Neural cell (in vitro differentiated cells): ENCODE results near the gene EOMES. TPM values are rescaled to one million over a fixed set of nuclear protein-coding genes. Genes with fewer than 3 reads are reported as not detected.

ENCODE experiments used
- H2AFZ ChIP-seq: fragments of 200-600, 300-800 bp; sonication (generic), shearing (Covaris generic); 2 replicates; pipeline ENCODE4 v1.6.0; 2014; ENCODE audit warnings: low read depth, mild to moderate bottlenecking, antibody characterized with exemption, low read length, moderate library complexity
- H3F3A ChIP-seq: fragments of 200-600 bp; shearing (Covaris generic); 2 replicates; pipeline ENCODE4 v1.6.1; 2016; ENCODE audit warnings: mild to moderate bottlenecking, moderate library complexity, mixed read lengths, antibody characterized with exemption, low read length; ENCODE audit not compliant: insufficient read depth, poor library complexity, severe bottlenecking
- H3K27ac ChIP-seq: fragments of 200-600, 300-800 bp; sonication (generic), shearing (Covaris generic); 2 replicates; pipeline ENCODE4 v1.5.1; 2014; ENCODE audit warnings: mild to moderate bottlenecking, low read length, moderate library complexity
- H3K27me3 ChIP-seq: fragments of 300-800, 200-600 bp; sonication (generic), shearing (Covaris generic); 2 replicates; pipeline ENCODE4 v1.6.0; 2014; ENCODE audit warnings: mild to moderate bottlenecking, low read depth, low read length, moderate library complexity; ENCODE audit not compliant: insufficient read depth
- H3K36me3 ChIP-seq: fragments of 300-800, 200-600 bp; sonication (generic), shearing (Covaris generic); 2 replicates; pipeline ENCODE4 v1.5.1; 2014; ENCODE audit warnings: mild to moderate bottlenecking, antibody characterized with exemption, low read length, moderate library complexity; ENCODE audit not compliant: insufficient read depth
- H3K4me2 ChIP-seq: fragments of 300-800, 200-600 bp; sonication (generic), shearing (Covaris generic); 2 replicates; pipeline ENCODE4 v1.6.0; 2014; ENCODE audit warnings: mild to moderate bottlenecking, low read length
- H3K4me3 ChIP-seq: fragments of 300-800, 200-600 bp; sonication (generic), shearing (Covaris generic); 2 replicates; pipeline ENCODE4 v1.5.1; 2014; ENCODE audit warnings: mild to moderate bottlenecking, low read length, moderate library complexity
- H3K79me2 ChIP-seq: fragments of 200-600 bp; shearing (Covaris generic); replicated peaks from 2 replicates; pipeline ENCODE4 v1.6.0; 2014; ENCODE audit warnings: mild to moderate bottlenecking, low read length, moderate library complexity; ENCODE audit not compliant: insufficient read depth
- H3K9ac ChIP-seq: fragments of 300-800, 200-600 bp; sonication (generic), shearing (Covaris generic); 2 replicates; pipeline ENCODE4 v1.6.1; 2016; ENCODE audit warnings: mild to moderate bottlenecking, low read length, mixed read lengths
- H3K9me2 ChIP-seq: fragments of 200-600 bp; shearing (Covaris generic); 2 replicates; pipeline ENCODE4 v1.6.1; 2016; ENCODE audit warnings: mild to moderate bottlenecking, low read length, mixed read lengths; ENCODE audit not compliant: insufficient read depth
- H3K9me3 ChIP-seq: fragments of 200-600, 300-800 bp; sonication (generic), shearing (Covaris generic); 2 replicates; pipeline ENCODE4 v1.6.1; 2016; ENCODE audit warnings: mild to moderate bottlenecking, mixed run types, low read length, moderate library complexity, mixed read lengths
- H4K20me1 ChIP-seq: fragments of 200-600 bp; shearing (Covaris generic); 2 replicates; pipeline ENCODE4 v1.6.1; 2016; ENCODE audit warnings: mild to moderate bottlenecking, mixed run types; ENCODE audit not compliant: insufficient read depth
- EP300 ChIP-seq: fragments of 450-650 bp; conservative IDR thresholded peaks from 2 replicates; pipeline ENCODE4 v1.6.1; 2014; ENCODE audit warnings: antibody characterized with exemption, mild to moderate bottlenecking, moderate library complexity; ENCODE audit not compliant: poor library complexity, severe bottlenecking
- EZH2 ChIP-seq: fragments of 200-600, 300-800 bp; shearing (Covaris generic), sonication (generic); IDR thresholded peaks from 2 replicates; pipeline ENCODE4 v1.6.1; 2014; ENCODE audit warnings: antibody characterized with exemption, low read length, borderline replicate concordance, mild to moderate bottlenecking; ENCODE audit not compliant: insufficient read depth, poor library complexity, severe bottlenecking
- MXI1 ChIP-seq: fragments of 450-650 bp; conservative IDR thresholded peaks from 2 replicates; pipeline ENCODE4 v1.6.1; 2014; ENCODE audit warnings: antibody characterized with exemption, mild to moderate bottlenecking; ENCODE audit not compliant: poor library complexity, severe bottlenecking
- POLR2AphosphoS5 ChIP-seq: IDR thresholded peaks from 2 replicates; pipeline ENCODE4 v1.6.1; 2012
- RAD21 ChIP-seq: fragments of 450-650 bp; conservative IDR thresholded peaks from 2 replicates; pipeline ENCODE4 v1.6.1; 2014; ENCODE audit warnings: antibody characterized with exemption, mild to moderate bottlenecking, moderate library complexity
- REST ChIP-seq: IDR thresholded peaks from 2 replicates; pipeline ENCODE4 v1.6.1; 2012; ENCODE audit warnings: borderline replicate concordance
- SMC3 ChIP-seq: fragments of 450-650 bp; conservative IDR thresholded peaks from 2 replicates; pipeline ENCODE4 v1.6.1; 2014; ENCODE audit warnings: antibody characterized with exemption, mild to moderate bottlenecking, moderate library complexity; ENCODE audit not compliant: poor library complexity
- TAF1 ChIP-seq: IDR thresholded peaks from 2 replicates; pipeline ENCODE4 v1.6.1; 2012; ENCODE audit warnings: low read depth
- polyA plus RNA-seq: library from polyadenylated mRNA; depleted of rRNA; stranded (reverse); fragments of >200 nt; gene quantifications from 2 replicates; pipeline ENCODE4 v1.2.3, GENCODE V29; 2014
- TF ChIP-seq, protein P1 (sequence below): fragments of 450-650 bp; IDR thresholded peaks from 2 replicates; pipeline ENCODE4 v1.5.1; 2014; ENCODE audit warnings: antibody characterized with exemption, mild to moderate bottlenecking, moderate library complexity; ENCODE audit not compliant: poor library complexity, severe bottlenecking

Gene EOMES
- polyA plus RNA-seq, 1 donor from 2014 or later = 0.24 TPM

DNA sequence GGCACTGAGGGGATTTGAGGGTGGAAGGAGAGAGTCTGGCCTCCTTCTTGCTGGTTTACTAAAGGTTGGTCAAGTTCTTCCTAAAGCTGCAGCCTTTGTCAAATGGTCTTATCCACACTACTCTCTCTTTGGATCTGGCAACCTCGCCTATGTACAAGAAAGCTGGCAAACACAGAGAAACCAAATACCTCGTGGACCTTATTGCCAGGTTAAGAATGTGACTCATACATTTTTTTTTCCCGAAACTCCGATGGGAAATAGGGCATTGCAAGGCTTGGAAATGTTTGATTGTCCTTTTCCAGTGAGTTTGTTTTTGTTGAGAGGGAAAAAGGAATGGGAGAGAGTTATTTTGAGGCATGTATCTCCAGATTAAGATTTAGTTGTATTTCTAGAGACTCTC lies 13.9 kb downstream of the EOMES start:
- Histone ChIP-seq H3K27ac (no peak overlapping the region), H3F3A (no peaks in the 10 kb centered on the region), H3K27me3 (peaks cover 18% of the 10 kb centered on the region), H3K4me3 (no peak overlapping the region), H3K79me2 (no peaks in the 10 kb centered on the region), H4K20me1 (no peaks in the 10 kb centered on the region), H3K9ac (no peak overlapping the region), H3K9me2 (no peaks in the 10 kb centered on the region), H3K9me3 (no peaks in the 10 kb centered on the region), H3K36me3 (no peaks in the 10 kb centered on the region), H2AFZ (no peak overlapping the region), H3K4me2 (no peak overlapping the region)
- no peak for TF ChIP-seq TAF1
- TF ChIP-seq POLR2AphosphoS5 = no peak
- TF ChIP-seq EP300 = no peak
- no peak for TF ChIP-seq SMC3
- TF ChIP-seq MXI1 = no peak
- TF ChIP-seq REST = no peak
- TF ChIP-seq RAD21 = no peak
- TF ChIP-seq, protein P1, sequence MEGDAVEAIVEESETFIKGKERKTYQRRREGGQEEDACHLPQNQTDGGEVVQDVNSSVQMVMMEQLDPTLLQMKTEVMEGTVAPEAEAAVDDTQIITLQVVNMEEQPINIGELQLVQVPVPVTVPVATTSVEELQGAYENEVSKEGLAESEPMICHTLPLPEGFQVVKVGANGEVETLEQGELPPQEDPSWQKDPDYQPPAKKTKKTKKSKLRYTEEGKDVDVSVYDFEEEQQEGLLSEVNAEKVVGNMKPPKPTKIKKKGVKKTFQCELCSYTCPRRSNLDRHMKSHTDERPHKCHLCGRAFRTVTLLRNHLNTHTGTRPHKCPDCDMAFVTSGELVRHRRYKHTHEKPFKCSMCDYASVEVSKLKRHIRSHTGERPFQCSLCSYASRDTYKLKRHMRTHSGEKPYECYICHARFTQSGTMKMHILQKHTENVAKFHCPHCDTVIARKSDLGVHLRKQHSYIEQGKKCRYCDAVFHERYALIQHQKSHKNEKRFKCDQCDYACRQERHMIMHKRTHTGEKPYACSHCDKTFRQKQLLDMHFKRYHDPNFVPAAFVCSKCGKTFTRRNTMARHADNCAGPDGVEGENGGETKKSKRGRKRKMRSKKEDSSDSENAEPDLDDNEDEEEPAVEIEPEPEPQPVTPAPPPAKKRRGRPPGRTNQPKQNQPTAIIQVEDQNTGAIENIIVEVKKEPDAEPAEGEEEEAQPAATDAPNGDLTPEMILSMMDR = no peak
- no peak for TF ChIP-seq EZH2

- Histone ChIP-seq H3K4me2 (no peak overlapping the region), H3K27me3 (no peaks in the 10 kb centered on the region), H3K36me3 (no peaks in the 10 kb centered on the region), H3K79me2 (no peaks in the 10 kb centered on the region), H3K9me3 (no peaks in the 10 kb centered on the region), H3F3A (no peaks in the 10 kb centered on the region), H3K27ac (no peak overlapping the region), H4K20me1 (no peaks in the 10 kb centered on the region), H3K9ac (no peak overlapping the region), H2AFZ (no peak overlapping the region), H3K9me2 (no peaks in the 10 kb centered on the region), H3K4me3 (no peak overlapping the region)
- TF ChIP-seq REST (no peak), POLR2AphosphoS5 (no peak), TAF1 (no peak), EZH2 (no peak), EP300 (no peak), MXI1 (no peak), RAD21 (no peak), SMC3 (no peak)
- TF ChIP-seq, protein P1 = no peak
These were observed 23.1 kb downstream of the EOMES start for GRCh38 chr3:27699067-27699466.
